HG02763 (cell line): ENCODE results near the gene RPS2.
"Not testable (repeated sequence)": the region's sequence is repeated elsewhere in the genome, so short reads cannot be mapped to it uniquely, and the experiment has no call there.

ENCODE experiments used
- ATAC-seq: cut with Tn5 transposase; IDR thresholded peaks from one replicate; pipeline ENCODE4 v1.9.1; 2021; ENCODE audit warnings: mild to moderate bottlenecking, moderate library complexity; ENCODE audit not compliant: unreplicated experiment

Gene RPS2

GRCh38 chr16:1965396-1966001 lies 873 bp upstream of the RPS2 start:
- no peak for ATAC-seq

- peak; percentile 7 for ATAC-seq
Measured at GRCh38 chr16:1963806-1964505, 670 bp downstream of the RPS2 start.

GRCh38 chr16:1962161-1963153 lies 2.2 kb downstream of the RPS2 start:
- ATAC-seq = not testable (repeated sequence)

GRCh38 chr16:1961651-1962067 lies 3.0 kb downstream of the RPS2 start:
- no peak for ATAC-seq

- no peak for ATAC-seq
Measured at GRCh38 chr16:1960665-1961630, 3.7 kb downstream of the RPS2 start.

GRCh38 chr16:1959269-1960039 lies 5.2 kb downstream of the RPS2 start, which contains the start of gene NDUFB10:
Gene NDUFB10, plus strand, starts transcription at chr16:1959538. Its CDS starts 87 bp downstream, at chr16:1959625.
- ATAC-seq = peak; percentile 75

GRCh38 chr16:1958715-1959268 lies 5.8 kb downstream of the RPS2 start:
- no peak for ATAC-seq

GRCh38 chr16:1958143-1958491 lies 6.5 kb downstream of the RPS2 start:
- ATAC-seq = not testable (repeated sequence)

- ATAC-seq = not testable (repeated sequence)
Measured at GRCh38 chr16:1957434-1958142, 7.0 kb downstream of the RPS2 start.

GRCh38 chr16:1953734-1954133 lies 10.9 kb downstream of the RPS2 start:
- ATAC-seq = no peak

- ATAC-seq = no peak
Measured at GRCh38 chr16:1950559-1950958, 14.1 kb downstream of the RPS2 start.

- ATAC-seq = no peak
Measured at GRCh38 chr16:1950047-1950446, 14.6 kb downstream of the RPS2 start.

- no peak for ATAC-seq
Measured at GRCh38 chr16:1949507-1949906, 15.1 kb downstream of the RPS2 start.

- no peak for ATAC-seq
Measured at GRCh38 chr16:1947369-1947670, 17.3 kb downstream of the RPS2 start.

- no peak for ATAC-seq
Measured at GRCh38 chr16:1946495-1947368, 17.9 kb downstream of the RPS2 start.

GRCh38 chr16:1945559-1946391 lies 18.9 kb downstream of the RPS2 start:
- no peak for ATAC-seq

- ATAC-seq = no peak
Measured at GRCh38 chr16:1944612-1945199, 19.9 kb downstream of the RPS2 start.
